ENCODE measurements around the gene STIM2. TPM values are rescaled to one million over a fixed set of nuclear protein-coding genes. Genes with fewer than 3 reads are reported as not detected.

STIM2 gene
- polyA plus RNA-seq, 3 donors = 8.6 to 16.5 (median 8.8) TPM

GRCh38 chr4:26823583-26823982 is 37.1 kb upstream of the STIM2 start:
- Mint-ChIP-seq H3K36me3 (peaks cover 0 to 21% of the 10 kb centered on the region in 2 donors), H3K4me3 (peak overlapping the region in 1 of 2 donors; percentile 87), H3K9me3 (peaks cover 4 to 23% (median 12%) of the 10 kb centered on the region in 7 donors), H3K27me3 (ENCODE audit: low read depth in 3 of 3) (peaks cover 35 to 46% (median 46%) of the 10 kb centered on the region in 3 donors), H3K4me1 (peaks cover 51% of the 10 kb centered on the region), H3K27ac (peak overlapping the region in 2 of 7 donors; percentile 22 to 48)
- H3K4me1 ChIP-seq (ENCODE audit: control insufficient read depth in 1 of 2, insufficient read depth in 2 of 2, low read length in 2 of 2) = peaks cover 46 to 50% of the 10 kb centered on the region in 2 donors
- no peak overlapping the region for H3K4me2 ChIP-seq (replicated peaks; ENCODE audit: extremely low read depth, low read length, poor library complexity, severe bottlenecking)
- peaks cover 8 to 10% of the 10 kb centered on the region in 2 donors for H3K9me3 ChIP-seq (replicated peaks in 1 of 2; ENCODE audit: control insufficient read depth in 1 of 2, insufficient read depth in 1 of 2, low read length in 2 of 2)
- no peak overlapping the region for H3K4me3 ChIP-seq (replicated peaks in 1 of 3; ENCODE audit: low read depth in 2 of 3, low read length in 3 of 3)
- no peaks in the 10 kb centered on the region for H3K79me2 ChIP-seq (ENCODE audit: insufficient read depth, low read length)
- no peaks in the 10 kb centered on the region for H4K20me1 ChIP-seq (ENCODE audit: insufficient read depth, low read length)
- no peaks in the 10 kb centered on the region for H3K36me3 ChIP-seq (replicated peaks in 1 of 2; ENCODE audit: control insufficient read depth in 1 of 2, insufficient read depth in 2 of 2, low read length in 2 of 2)
- no peak overlapping the region for H3K9ac ChIP-seq (ENCODE audit: insufficient read depth, low read length, poor library complexity, severe bottlenecking)
- H3K27ac ChIP-seq (ENCODE audit: low read depth in 1 of 2, low read length in 2 of 2) = no peak overlapping the region
- no CpG with 5 or more reads among the region's 3 CpGs for WGBS (ENCODE audit: insufficient coverage)
- TF ChIP-seq, protein P1, sequence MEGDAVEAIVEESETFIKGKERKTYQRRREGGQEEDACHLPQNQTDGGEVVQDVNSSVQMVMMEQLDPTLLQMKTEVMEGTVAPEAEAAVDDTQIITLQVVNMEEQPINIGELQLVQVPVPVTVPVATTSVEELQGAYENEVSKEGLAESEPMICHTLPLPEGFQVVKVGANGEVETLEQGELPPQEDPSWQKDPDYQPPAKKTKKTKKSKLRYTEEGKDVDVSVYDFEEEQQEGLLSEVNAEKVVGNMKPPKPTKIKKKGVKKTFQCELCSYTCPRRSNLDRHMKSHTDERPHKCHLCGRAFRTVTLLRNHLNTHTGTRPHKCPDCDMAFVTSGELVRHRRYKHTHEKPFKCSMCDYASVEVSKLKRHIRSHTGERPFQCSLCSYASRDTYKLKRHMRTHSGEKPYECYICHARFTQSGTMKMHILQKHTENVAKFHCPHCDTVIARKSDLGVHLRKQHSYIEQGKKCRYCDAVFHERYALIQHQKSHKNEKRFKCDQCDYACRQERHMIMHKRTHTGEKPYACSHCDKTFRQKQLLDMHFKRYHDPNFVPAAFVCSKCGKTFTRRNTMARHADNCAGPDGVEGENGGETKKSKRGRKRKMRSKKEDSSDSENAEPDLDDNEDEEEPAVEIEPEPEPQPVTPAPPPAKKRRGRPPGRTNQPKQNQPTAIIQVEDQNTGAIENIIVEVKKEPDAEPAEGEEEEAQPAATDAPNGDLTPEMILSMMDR (IDR thresholded peaks at IDR 0.05) = no peak
- H2AFZ ChIP-seq (ENCODE audit: insufficient read depth, low read depth, low read length, poor library complexity, severe bottlenecking) = no peak overlapping the region
- H3K27me3 ChIP-seq (ENCODE audit: control insufficient read depth in 2 of 2, insufficient read depth in 2 of 2, low read length in 2 of 2) = peaks cover 34 to 45% of the 10 kb centered on the region in 2 donors
- DNase-seq = no peak
- intact Hi-C loops (cut with micrococcal nuclease) = no loop called here

DNA sequence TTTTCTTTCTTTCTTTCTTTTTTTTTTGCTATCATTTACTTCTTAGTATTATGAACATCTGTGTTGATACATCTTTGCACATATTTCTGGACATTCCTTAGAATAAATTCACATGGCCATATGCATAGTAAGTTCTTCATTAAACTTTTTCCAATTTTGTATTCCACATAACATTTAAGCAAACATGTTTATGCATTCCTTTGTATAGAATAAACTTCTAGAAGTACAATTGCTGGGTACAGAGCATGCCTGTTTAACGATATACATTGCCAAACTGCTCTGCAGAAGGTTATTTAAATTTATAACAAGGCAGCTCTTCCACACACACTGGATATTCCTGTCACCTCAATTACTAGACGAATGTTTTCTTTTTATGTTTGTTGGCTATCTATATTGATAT is 36.0 kb upstream of the STIM2 start:
- Mint-ChIP-seq H3K9me3 (peaks cover 4 to 23% (median 12%) of the 10 kb centered on the region in 7 donors), H3K27ac (no peak overlapping the region), H3K4me1 (peaks cover 53% of the 10 kb centered on the region), H3K36me3 (peaks cover 0 to 19% of the 10 kb centered on the region in 2 donors), H3K4me3 (peak overlapping the region in 1 of 2 donors; percentile 70), H3K27me3 (ENCODE audit: low read depth in 3 of 3) (peaks cover 25 to 37% (median 36%) of the 10 kb centered on the region in 3 donors)
- peaks cover 46 to 50% of the 10 kb centered on the region in 2 donors for H3K4me1 ChIP-seq (ENCODE audit: control insufficient read depth in 1 of 2, insufficient read depth in 2 of 2, low read length in 2 of 2)
- H2AFZ ChIP-seq (ENCODE audit: insufficient read depth, low read depth, low read length, poor library complexity, severe bottlenecking) = no peak overlapping the region
- peaks cover 24 to 35% of the 10 kb centered on the region in 2 donors for H3K27me3 ChIP-seq (ENCODE audit: control insufficient read depth in 2 of 2, insufficient read depth in 2 of 2, low read length in 2 of 2)
- no peaks in the 10 kb centered on the region for H3K79me2 ChIP-seq (ENCODE audit: insufficient read depth, low read length)
- no CpG with 5 or more reads among the region's 2 CpGs for WGBS (ENCODE audit: insufficient coverage)
- no peak for DNase-seq
- TF ChIP-seq, protein P1 (IDR thresholded peaks at IDR 0.05) = no peak
- peaks cover 8 to 10% of the 10 kb centered on the region in 2 donors for H3K9me3 ChIP-seq (replicated peaks in 1 of 2; ENCODE audit: control insufficient read depth in 1 of 2, insufficient read depth in 1 of 2, low read length in 2 of 2)
- H4K20me1 ChIP-seq (ENCODE audit: insufficient read depth, low read length) = no peaks in the 10 kb centered on the region
- no peak overlapping the region for H3K9ac ChIP-seq (ENCODE audit: insufficient read depth, low read length, poor library complexity, severe bottlenecking)
- no peak overlapping the region for H3K4me3 ChIP-seq (replicated peaks in 1 of 3; ENCODE audit: low read depth in 2 of 3, low read length in 3 of 3)
- intact Hi-C loops (cut with micrococcal nuclease) = no loop called here
- H3K36me3 ChIP-seq (replicated peaks in 1 of 2; ENCODE audit: control insufficient read depth in 1 of 2, insufficient read depth in 2 of 2, low read length in 2 of 2) = no peaks in the 10 kb centered on the region
- no peak overlapping the region for H3K4me2 ChIP-seq (replicated peaks; ENCODE audit: extremely low read depth, low read length, poor library complexity, severe bottlenecking)
- H3K27ac ChIP-seq (ENCODE audit: low read depth in 1 of 2, low read length in 2 of 2) = no peak overlapping the region
